Fibroblast of peridontal ligament (primary cell): ENCODE measurements around the gene SLC43A2.
"Not testable (repeated sequence)": the region's sequence is repeated elsewhere in the genome, so short reads cannot be mapped to it uniquely, and the experiment has no call there.

Experiments used
- DNase-seq: peaks from one replicate; pipeline ENCODE4 v3.0.0-alpha.2; 2010; ENCODE audit errors: extremely low read depth

The SLC43A2 gene

GRCh38 chr17:1535737-1536136, 92.9 kb downstream of the SLC43A2 start:
- no peak for DNase-seq

GRCh38 chr17:1533661-1534325, 94.8 kb downstream of the SLC43A2 start:
- no peak for DNase-seq

- DNase-seq, result no peak
These were observed 95.6 kb downstream of the SLC43A2 start for GRCh38 chr17:1532836-1533602.

- no peak for DNase-seq
These were observed 98.8 kb downstream of the SLC43A2 start for GRCh38 chr17:1529863-1530262.

GRCh38 chr17:1526876-1527275, 101.8 kb downstream of the SLC43A2 start:
- not testable (repeated sequence) for DNase-seq

GRCh38 chr17:1522626-1523025, 106.0 kb downstream of the SLC43A2 start:
- DNase-seq, result no peak

- no peak for DNase-seq
These were observed 107.5 kb downstream of the SLC43A2 start for GRCh38 chr17:1521086-1521640.

GRCh38 chr17:1519678-1520077, 109.0 kb downstream of the SLC43A2 start:
- no peak for DNase-seq
